CD8-positive, alpha-beta memory T cell (primary cell): Measurements from ENCODE around the gene SPHK2. TPM values are rescaled to one million over a fixed set of nuclear protein-coding genes. Genes with fewer than 3 reads are reported as not detected.
A peak's percentile ranks its signal among the peaks of the same experiment; 100 is the strongest.

ENCODE experiments used
- CTCF ChIA-PET: fragments of 350-600 bp; sonication (Branson Sonifier 250); formaldehyde crosslinking; loops from one replicate; lab custom pipeline; 2021; ENCODE audit warnings: antibody characterized with exemption; lab: Charles Lee
- POLR2A ChIA-PET: fragments of 350-600 bp; sonication (Branson Sonifier 250); formaldehyde crosslinking; loops from one replicate; lab custom pipeline; 2021; ENCODE audit warnings: antibody characterized with exemption; lab: Charles Lee
- DNase-seq, 5 donors: peaks; one replicate each; pipeline versions ENCODE4 v3.0.0 to v3.0.0-alpha.2; 2020 to 2022; ENCODE audit warnings: mixed read lengths in 1 of 5
- H3K27ac ChIP-seq: one replicate; pipeline ENCODE4 v1.7.0; 2013; ENCODE audit warnings: low read depth, mild to moderate bottlenecking, low read length, moderate library complexity
- H3K27me3 ChIP-seq: 2 replicates; pipeline ENCODE4 v1.7.0; 2013; ENCODE audit warnings: low read length, mild to moderate bottlenecking; ENCODE audit not compliant: insufficient read depth, poor library complexity, severe bottlenecking
- H3K36me3 ChIP-seq: 2 replicates; pipeline ENCODE4 v1.7.0; 2013; ENCODE audit warnings: mild to moderate bottlenecking, low read length, moderate library complexity; ENCODE audit not compliant: insufficient read depth
- H3K4me1 ChIP-seq: 2 replicates; pipeline ENCODE4 v1.7.0; 2013; ENCODE audit warnings: mild to moderate bottlenecking, low read length, moderate library complexity; ENCODE audit not compliant: insufficient read depth
- H3K4me3 ChIP-seq: 2 replicates; pipeline ENCODE4 v1.7.0; 2013; ENCODE audit warnings: mild to moderate bottlenecking, low read length
- H3K9me3 ChIP-seq: 2 replicates; pipeline ENCODE4 v1.7.0; 2013; ENCODE audit warnings: mild to moderate bottlenecking, low read length
- H3K27ac Mint-ChIP-seq, 8 donors: one replicate each; pipeline ENCODE4 v1.8.0; 2020 to 2021; ENCODE audit warnings: mixed read lengths in 8 of 8, mild to moderate bottlenecking in 6 of 8, inconsistent platforms in 3 of 8, moderate library complexity in 3 of 8
- H3K27me3 Mint-ChIP-seq, 2 donors: one replicate each; pipeline ENCODE4 v1.8.0; 2020 to 2021; ENCODE audit warnings: mixed read lengths in 2 of 2, mild to moderate bottlenecking in 1 of 2, moderate library complexity in 1 of 2
- H3K36me3 Mint-ChIP-seq, 3 donors: one replicate each; pipeline ENCODE4 v1.8.0; 2020 to 2021; ENCODE audit warnings: mixed read lengths in 3 of 3, inconsistent platforms in 1 of 3, mild to moderate bottlenecking in 1 of 3
- H3K4me1 Mint-ChIP-seq, 3 donors: one replicate each; pipeline ENCODE4 v1.8.0; 2020 to 2021; ENCODE audit warnings: mixed read lengths in 3 of 3, inconsistent platforms in 1 of 3, mild to moderate bottlenecking in 1 of 3
- H3K4me3 Mint-ChIP-seq, 7 donors: one replicate each; pipeline ENCODE4 v1.8.0; 2020 to 2021; ENCODE audit warnings: mixed read lengths in 7 of 7, mild to moderate bottlenecking in 6 of 7, moderate library complexity in 4 of 7, inconsistent platforms in 2 of 7
- H3K9me3 Mint-ChIP-seq, 5 donors: one replicate each; pipeline ENCODE4 v1.8.0; 2020 to 2022; ENCODE audit warnings: mixed read lengths in 5 of 5, mild to moderate bottlenecking in 3 of 5, moderate library complexity in 2 of 5, inconsistent platforms in 1 of 5
- polyA plus RNA-seq: library from polyadenylated mRNA; unstranded; fragments of 300-500 nt; fragmentation: Illumina TruSeq; gene quantifications from one replicate; pipeline ENCODE4 v1.2.3, GENCODE V29; 2021
- total RNA-seq, 2 experiments: library from RNA; stranded (reverse); gene quantifications; one replicate each; pipeline ENCODE4 v1.2.3, GENCODE V29; 2021

The SPHK2 gene
- total and polyA plus RNA-seq, 3 experiments from 2014 or later = 10.2 to 38.5 (median 37.5) TPM

DNA sequence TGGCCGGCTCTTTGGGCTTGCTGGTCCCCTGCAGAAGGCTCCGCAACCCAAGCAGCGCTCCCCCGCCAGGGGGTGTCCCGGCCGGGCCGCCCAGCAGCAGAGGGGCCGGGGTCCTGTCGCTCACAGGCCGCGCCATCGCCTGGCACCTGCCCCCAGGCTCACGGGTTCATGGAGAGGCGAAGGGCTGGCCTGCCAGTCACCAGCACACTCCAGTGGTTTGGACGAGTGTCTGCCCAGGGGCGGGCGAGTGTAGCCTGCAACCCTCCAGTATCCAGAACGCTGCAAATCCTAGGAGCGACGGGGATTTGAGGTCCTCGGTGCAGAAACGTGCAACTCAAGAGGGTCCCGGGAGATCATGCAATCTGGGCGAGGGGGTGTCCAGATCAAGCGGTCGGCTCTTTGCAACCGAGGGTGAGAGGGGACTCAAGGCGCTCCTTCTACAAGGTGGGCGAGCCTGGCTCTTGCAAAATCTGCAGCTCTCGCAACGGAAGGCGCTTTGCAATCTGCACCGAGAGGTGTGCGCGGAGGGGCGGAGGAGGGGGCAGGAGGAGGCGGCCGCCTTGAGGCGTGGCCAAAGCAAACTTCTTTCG, 17.6 kb downstream of the SPHK2 start, which contains the start of gene DBP:
Gene DBP (minus strand): TSS at position 521 of the 590 bp plus-strand sequence. CDS start 385 bp downstream, at position 136.
- H3K27me3 Mint-ChIP-seq = peaks cover 0 to 2% of the 10 kb centered on the region in 2 donors
- peak within 1 kb of the TSS; percentile 97 for H3K27ac ChIP-seq
- H3K4me3 ChIP-seq = peak within 1 kb of the TSS; percentile 97
- ChIA-PET CTCF (interaction anchor here (1.2 to 2.3 kb wide), 2 partner anchors 9 to 28 kb away, joined by 3 to 14 read pairs; partner anchors contain the start of gene CA11), POLR2A (interaction anchor here (0.9 to 2.7 kb wide), 6 partner anchors 9 to 387 kb away, joined by 3 to 23 read pairs (median 5); partner anchors contain the start of genes CA11, RPL18 and SPHK2)
- peaks cover 11% of the 10 kb centered on the region for H3K36me3 ChIP-seq
- no peaks in the 10 kb centered on the region for H3K27me3 ChIP-seq
- peak within 1 kb of the TSS; percentile 88 to 100 (median 98) for H3K27ac Mint-ChIP-seq
- H3K4me1 ChIP-seq = peaks cover 45% of the 10 kb centered on the region
- H3K4me3 Mint-ChIP-seq = peak within 1 kb of the TSS; percentile 84 to 100 (median 98)
- DNase-seq = peak in 2 of 5 donors; percentile 20 to 67
- no peaks in the 10 kb centered on the region for H3K9me3 ChIP-seq
- peaks cover 0 to 2% (median 0%) of the 10 kb centered on the region in 5 donors for H3K9me3 Mint-ChIP-seq
- peaks cover 0 to 33% (median 0%) of the 10 kb centered on the region in 3 donors for H3K36me3 Mint-ChIP-seq
- H3K4me1 Mint-ChIP-seq = peaks cover 35 to 69% (median 42%) of the 10 kb centered on the region in 3 donors

DNA sequence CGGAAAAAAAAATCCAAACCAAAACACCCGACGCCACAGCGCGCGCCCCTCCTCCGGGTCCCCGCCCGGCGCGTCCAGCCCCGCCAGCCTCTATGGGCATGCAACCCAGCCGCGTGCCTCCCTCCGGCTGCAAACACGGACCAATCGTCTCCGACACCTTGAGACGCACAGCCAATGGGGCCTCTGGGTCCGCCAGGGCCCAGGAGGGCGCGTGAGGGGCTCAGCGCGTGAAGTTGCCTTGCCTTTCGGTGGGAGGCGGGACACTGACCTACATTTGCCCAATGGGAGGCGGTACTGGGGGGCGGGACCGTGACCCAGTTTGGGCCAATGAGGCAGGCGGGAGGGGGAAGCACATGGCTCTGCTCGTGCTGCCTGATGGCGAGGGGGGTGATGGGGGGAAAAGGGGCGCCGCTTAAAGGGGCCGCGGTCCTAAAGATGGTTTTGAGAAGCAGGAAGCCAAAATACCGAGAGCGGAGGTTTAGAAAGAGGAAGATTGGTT, 18.2 kb downstream of the SPHK2 start:
- H3K27ac ChIP-seq = peak overlapping the region; percentile 97
- peaks cover 0 to 2% of the 10 kb centered on the region in 2 donors for H3K27me3 Mint-ChIP-seq
- H3K4me3 Mint-ChIP-seq = peak overlapping the region; percentile 84 to 100 (median 98)
- H3K9me3 ChIP-seq = no peaks in the 10 kb centered on the region
- peak overlapping the region; percentile 88 to 100 (median 98) for H3K27ac Mint-ChIP-seq
- ChIA-PET POLR2A (interaction anchor here (0.5 to 2.7 kb wide), 8 partner anchors 8 to 388 kb away, joined by 3 to 23 read pairs (median 4); partner anchors contain the start of genes CA11, RPL18 and SPHK2), CTCF (interaction anchor here (0.7 to 2.3 kb wide), 3 partner anchors 8 to 28 kb away, joined by 3 to 14 read pairs (median 4); partner anchors contain the start of gene CA11)
- H3K36me3 ChIP-seq = peaks cover 10% of the 10 kb centered on the region
- H3K4me3 ChIP-seq = peak overlapping the region; percentile 97
- H3K36me3 Mint-ChIP-seq = peaks cover 0 to 28% (median 0%) of the 10 kb centered on the region in 3 donors
- peaks cover 35 to 67% (median 42%) of the 10 kb centered on the region in 3 donors for H3K4me1 Mint-ChIP-seq
- DNase-seq = peak; percentile 99 to 100 (median 100)
- peaks cover 44% of the 10 kb centered on the region for H3K4me1 ChIP-seq
- H3K27me3 ChIP-seq = no peaks in the 10 kb centered on the region
- peaks cover 0 to 2% (median 0%) of the 10 kb centered on the region in 5 donors for H3K9me3 Mint-ChIP-seq

DNA sequence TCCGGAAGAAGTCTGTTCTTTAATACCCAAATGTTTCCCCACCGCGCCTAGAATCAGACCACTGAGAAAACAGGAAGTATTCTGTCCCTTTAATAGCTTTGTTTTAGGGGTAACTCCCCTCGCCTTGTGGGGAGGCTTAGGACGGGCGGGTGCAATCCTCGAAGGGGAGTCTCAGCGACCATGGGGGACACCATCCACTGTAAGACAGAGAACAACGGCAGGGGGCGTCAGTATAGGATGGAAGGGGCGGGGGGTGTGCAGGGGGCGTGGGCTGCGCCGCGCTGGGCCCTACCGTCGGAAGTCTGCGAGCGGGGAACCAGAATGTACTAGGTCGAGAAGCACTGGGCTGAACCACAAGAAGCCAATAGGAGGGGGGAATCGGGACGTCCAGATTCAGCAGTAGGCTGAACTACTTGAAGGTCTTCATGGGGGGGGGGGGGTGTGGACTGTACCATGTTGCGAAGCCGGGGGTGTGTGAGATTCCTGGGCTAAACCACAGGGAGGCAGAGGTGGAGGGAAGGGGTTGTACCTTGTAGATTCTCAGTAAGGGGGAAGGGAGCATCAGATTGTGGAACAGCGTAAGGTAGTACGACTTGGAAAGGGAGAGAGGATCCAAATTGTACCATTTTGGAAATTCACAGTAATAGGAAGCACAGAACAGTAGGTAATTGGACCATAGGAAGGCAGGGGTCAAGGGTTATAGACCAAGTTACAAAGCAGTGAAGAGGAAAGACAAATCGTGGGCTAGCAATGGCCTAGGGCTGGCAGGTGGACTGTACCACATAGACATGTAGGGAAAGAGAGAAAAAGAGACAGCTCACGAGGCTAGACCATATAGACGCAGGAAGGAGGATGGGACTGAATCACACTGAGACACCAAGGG, 18.9 kb downstream of the SPHK2 start:
- Histone ChIP-seq H3K9me3 (no peaks in the 10 kb centered on the region), H3K27ac (peak overlapping the region; percentile 97), H3K36me3 (peaks cover 3% of the 10 kb centered on the region), H3K27me3 (no peaks in the 10 kb centered on the region), H3K4me3 (peak overlapping the region; percentile 93), H3K4me1 (peaks cover 37% of the 10 kb centered on the region)
- Mint-ChIP-seq H3K36me3 (peaks cover 0 to 21% (median 0%) of the 10 kb centered on the region in 3 donors), H3K9me3 (peaks cover 0 to 2% (median 0%) of the 10 kb centered on the region in 5 donors), H3K27me3 (peaks cover 0 to 2% of the 10 kb centered on the region in 2 donors), H3K4me1 (peaks cover 35 to 63% (median 42%) of the 10 kb centered on the region in 3 donors), H3K4me3 (peak overlapping the region; percentile 84 to 100 (median 98)), H3K27ac (peak overlapping the region; percentile 88 to 100 (median 98))
- peak in 4 of 5 donors; percentile 76 to 93 (median 86) for DNase-seq
- ChIA-PET CTCF (interaction anchor here (0.7 to 2.3 kb wide), 3 partner anchors 8 to 29 kb away, joined by 3 to 14 read pairs (median 4); partner anchors contain the start of gene CA11), POLR2A (interaction anchor here (0.5 to 2.7 kb wide), 10 partner anchors 8 to 1364 kb away, joined by 3 to 23 read pairs (median 4); partner anchors contain the start of genes CA11, RPL18 and SPHK2)

DNA sequence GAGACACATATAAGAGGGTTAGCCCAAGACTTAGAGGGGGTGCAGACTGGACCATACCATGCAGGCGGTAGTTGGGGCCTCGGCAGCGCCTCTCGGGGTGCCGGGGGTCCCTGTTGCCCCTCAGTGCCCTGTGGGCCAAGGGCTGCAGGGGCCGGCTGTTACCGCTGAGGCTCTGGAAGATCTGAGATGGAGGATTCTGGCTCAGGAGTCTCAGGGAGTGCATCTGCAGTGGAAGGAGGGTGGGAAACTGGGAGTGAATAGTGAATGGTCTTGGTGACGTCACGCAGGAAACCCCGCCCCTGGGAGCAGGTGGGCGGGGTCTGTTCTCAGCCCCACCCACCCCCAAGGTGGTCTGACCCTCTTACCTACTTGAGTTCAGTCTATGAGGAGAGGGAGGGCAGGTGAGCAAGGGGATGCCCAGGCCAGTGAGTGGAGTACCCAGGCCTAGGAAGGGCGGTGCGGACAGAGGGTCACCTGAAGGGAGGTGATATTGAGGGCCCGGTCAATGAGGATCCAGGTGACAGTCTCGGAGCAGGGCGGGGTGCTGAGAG, 19.6 kb downstream of the SPHK2 start:
- Mint-ChIP-seq H3K27me3 (peaks cover 0 to 2% of the 10 kb centered on the region in 2 donors), H3K4me3 (peak overlapping the region; percentile 84 to 100 (median 98)), H3K27ac (peak overlapping the region; percentile 82 to 100 (median 96)), H3K4me1 (peaks cover 35 to 56% (median 39%) of the 10 kb centered on the region in 3 donors), H3K9me3 (peaks cover 0 to 2% (median 0%) of the 10 kb centered on the region in 5 donors), H3K36me3 (peaks cover 0 to 18% (median 0%) of the 10 kb centered on the region in 3 donors)
- H3K36me3 ChIP-seq = no peaks in the 10 kb centered on the region
- CTCF ChIA-PET = no interaction called here
- POLR2A ChIA-PET = interaction anchor here (0.6 kb wide), 1 partner anchor 137 kb away, joined by 3 read pairs; no protein-coding TSS in a partner anchor
- peak overlapping the region; percentile 97 for H3K27ac ChIP-seq
- no peak for DNase-seq
- no peaks in the 10 kb centered on the region for H3K9me3 ChIP-seq
- H3K27me3 ChIP-seq = no peaks in the 10 kb centered on the region
- peaks cover 30% of the 10 kb centered on the region for H3K4me1 ChIP-seq
- H3K4me3 ChIP-seq = peak overlapping the region; percentile 93

DNA sequence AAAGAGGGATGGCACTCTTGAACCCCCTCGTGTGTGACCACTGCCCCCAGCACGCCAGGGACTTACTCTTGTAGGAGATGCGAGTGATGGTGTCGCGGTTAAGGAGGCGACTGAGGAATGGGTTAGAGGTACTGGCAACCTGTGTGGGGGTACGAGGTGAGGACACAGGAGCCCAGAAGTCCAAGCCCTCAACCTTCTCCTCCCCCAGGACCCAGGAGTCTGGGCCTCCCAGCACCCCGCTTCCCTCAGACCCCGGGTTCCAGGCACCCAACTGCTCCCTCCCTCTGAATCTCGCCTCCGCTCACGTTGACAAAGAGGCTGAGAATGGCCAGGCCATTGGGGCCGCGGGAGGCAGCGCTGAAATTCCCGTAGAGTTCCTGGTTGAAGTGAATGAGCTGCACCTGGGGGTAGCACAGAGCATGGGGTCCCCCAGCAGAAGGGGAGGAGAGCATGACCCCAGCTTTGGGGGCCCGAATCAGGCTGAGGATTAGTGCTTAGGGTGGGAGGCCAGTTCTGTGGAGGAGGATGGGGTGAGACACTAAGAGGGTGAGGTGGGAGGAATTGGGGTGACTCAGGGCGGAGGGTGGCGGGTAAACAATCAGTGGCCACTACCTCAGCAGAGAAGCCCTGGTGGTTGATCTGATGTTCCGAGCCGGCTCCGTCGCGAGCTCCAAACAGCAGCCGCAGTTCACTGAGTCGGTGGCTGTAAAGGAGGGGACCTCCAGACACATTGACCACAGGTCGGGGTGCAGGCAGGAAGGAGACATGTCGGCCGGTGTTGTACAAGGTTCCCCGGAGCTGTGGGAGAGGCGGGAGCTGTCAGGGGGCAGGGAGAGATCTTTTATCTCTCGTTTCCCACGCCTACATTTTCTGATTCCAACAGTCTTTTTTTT, 20.4 kb downstream of the SPHK2 start:
- ChIA-PET POLR2A (interaction anchor here (0.6 to 0.7 kb wide), 3 partner anchors 13 to 860 kb away, joined by 3 to 7 read pairs (median 4); no protein-coding TSS in a partner anchor), CTCF (no interaction called here)
- peak overlapping the region; percentile 97 for H3K27ac ChIP-seq

DNA sequence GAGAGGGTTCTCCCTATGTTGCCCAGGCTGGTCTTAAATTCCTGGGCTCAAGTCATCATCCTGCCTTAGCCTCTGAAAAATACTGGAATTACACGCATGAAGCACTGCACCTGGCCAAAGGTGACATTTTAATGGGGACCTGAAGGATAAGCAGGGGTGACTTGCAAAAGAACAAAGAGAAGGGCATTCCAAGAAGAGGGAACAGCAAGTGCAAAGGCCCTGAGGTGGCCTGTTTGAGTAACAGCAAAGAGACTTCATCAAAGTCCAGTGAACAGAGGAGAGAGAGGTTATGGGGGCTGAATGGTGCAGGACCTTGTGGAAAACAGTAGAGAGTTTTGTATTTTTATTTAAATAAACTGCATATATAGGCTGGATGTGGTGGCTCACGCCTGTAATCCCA, 22.5 kb downstream of the SPHK2 start:
- no peak overlapping the region for H3K27ac ChIP-seq
- POLR2A ChIA-PET = no interaction called here
- DNase-seq = no peak
- H3K4me3 ChIP-seq = no peak overlapping the region
- peaks cover 38% of the 10 kb centered on the region for H3K4me1 ChIP-seq
- Mint-ChIP-seq H3K27ac (no peak overlapping the region), H3K36me3 (peaks cover 0 to 8% (median 0%) of the 10 kb centered on the region in 3 donors), H3K9me3 (no peaks in the 10 kb centered on the region), H3K4me3 (peak overlapping the region in 1 of 7 donors; percentile 57), H3K27me3 (peaks cover 0 to 2% of the 10 kb centered on the region in 2 donors), H3K4me1 (peaks cover 36 to 59% (median 41%) of the 10 kb centered on the region in 3 donors)
- H3K36me3 ChIP-seq = no peaks in the 10 kb centered on the region
- H3K9me3 ChIP-seq = no peaks in the 10 kb centered on the region
- no peaks in the 10 kb centered on the region for H3K27me3 ChIP-seq
- CTCF ChIA-PET = interaction anchor here (0.9 to 2.0 kb wide), 4 partner anchors 9 to 20 kb away, joined by 3 to 4 read pairs (median 4); no protein-coding TSS in a partner anchor

More for the DNA sequence above, 20.4 kb downstream of the SPHK2 start:
- no peaks in the 10 kb centered on the region for H3K36me3 ChIP-seq
- no peaks in the 10 kb centered on the region for H3K9me3 ChIP-seq
- H3K27me3 Mint-ChIP-seq = peaks cover 0 to 2% of the 10 kb centered on the region in 2 donors
- peaks cover 30 to 52% (median 39%) of the 10 kb centered on the region in 3 donors for H3K4me1 Mint-ChIP-seq
- H3K4me1 ChIP-seq = peaks cover 29% of the 10 kb centered on the region
- no peak for DNase-seq
- H3K4me3 Mint-ChIP-seq = peak overlapping the region; percentile 32 to 89 (median 61)
- no peaks in the 10 kb centered on the region for H3K27me3 ChIP-seq
- peaks cover 0 to 13% (median 0%) of the 10 kb centered on the region in 3 donors for H3K36me3 Mint-ChIP-seq
- H3K27ac Mint-ChIP-seq = peak overlapping the region; percentile 35 to 99 (median 78)
- peak overlapping the region; percentile 93 for H3K4me3 ChIP-seq
- peaks cover 0 to 1% (median 0%) of the 10 kb centered on the region in 5 donors for H3K9me3 Mint-ChIP-seq
